ENCODE data around the gene CHP2.
"Not testable (repeated sequence)": the region's sequence is repeated elsewhere in the genome, so short reads cannot be mapped to it uniquely, and the experiment has no call there.

CHP2 gene

DNA sequence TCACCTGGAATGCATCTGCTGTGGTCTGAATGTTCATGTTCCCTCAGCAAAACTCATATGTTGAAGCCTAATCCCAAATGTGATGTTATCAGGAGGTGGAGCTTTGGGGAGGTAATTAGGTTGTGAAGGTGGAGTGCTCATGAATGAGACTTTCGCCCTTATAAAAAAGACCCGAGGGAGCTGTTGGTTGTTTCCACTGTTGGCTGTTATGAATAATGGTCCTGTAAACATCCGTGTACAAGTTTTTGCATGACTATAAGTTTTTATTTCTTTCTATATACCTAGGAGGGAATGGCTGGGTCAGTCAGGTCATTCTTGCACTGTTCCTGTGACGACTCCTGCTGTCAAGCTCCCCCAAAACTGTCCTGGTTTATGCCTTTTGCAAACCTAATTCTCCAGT lies 9.6 kb upstream of the CHP2 start:
- 64% methylated on average over 4 of the region's 4 CpGs for WGBS
- H2BK12ac ChIP-seq (ENCODE audit: low read length in 2 of 2), result no peak overlapping the region
- no peak overlapping the region for H2BK120ac ChIP-seq (ENCODE audit: low read depth, low read length)
- no peak overlapping the region for H4K91ac ChIP-seq (ENCODE audit: low read length)
- H3K79me1 ChIP-seq (replicated peaks; ENCODE audit: low read length, poor library complexity, severe bottlenecking), result no peaks in the 10 kb centered on the region
- no peak overlapping the region for H3K14ac ChIP-seq (ENCODE audit: low read length in 2 of 2)
- H2BK15ac ChIP-seq (ENCODE audit: low read depth, poor library complexity, severe bottlenecking), result no peak overlapping the region
- H2BK5ac ChIP-seq (ENCODE audit: low read depth, low read length, poor library complexity, severe bottlenecking), result no peak overlapping the region
- no peak overlapping the region for H3K4me2 ChIP-seq (ENCODE audit: low read length, poor library complexity, severe bottlenecking)
- no peak overlapping the region for H4K8ac ChIP-seq (ENCODE audit: low read length)
- no peak overlapping the region for H3K18ac ChIP-seq (ENCODE audit: low read depth in 1 of 2, low read length in 2 of 2)
- no peaks in the 10 kb centered on the region for H3K36me3 ChIP-seq (ENCODE audit: control insufficient read depth in 1 of 2, insufficient read depth in 2 of 2, low read depth in 1 of 2, low read length in 2 of 2)
- H3K9ac ChIP-seq (ENCODE audit: low read length), result no peak overlapping the region
- H3K4ac ChIP-seq (ENCODE audit: low read depth in 1 of 2, low read length in 2 of 2), result no peak overlapping the region
- peaks cover 11 to 20% of the 10 kb centered on the region in 2 experiments for H3K27me3 ChIP-seq (ENCODE audit: control insufficient read depth in 1 of 2, insufficient read depth in 1 of 2, low read length in 2 of 2)
- no peak for DNase-seq
- H3K27ac ChIP-seq (ENCODE audit: low read length, poor library complexity, severe bottlenecking), result no peak overlapping the region
- no peak overlapping the region for H2AK5ac ChIP-seq (ENCODE audit: low read length, severe bottlenecking)
- no peak overlapping the region for H3K4me3 ChIP-seq (ENCODE audit: insufficient read depth in 1 of 2, low read depth in 1 of 2, low read length in 2 of 2)
- H3K23ac ChIP-seq (ENCODE audit: low read length in 2 of 2), result no peak overlapping the region
- H2AFZ ChIP-seq (ENCODE audit: low read depth, low read length), result no peak overlapping the region
- H3K4me1 ChIP-seq (ENCODE audit: control insufficient read depth, insufficient read depth, low read depth, low read length), result no peaks in the 10 kb centered on the region
- no peaks in the 10 kb centered on the region for H3K9me3 ChIP-seq (ENCODE audit: control insufficient read depth, low read length)

DNA sequence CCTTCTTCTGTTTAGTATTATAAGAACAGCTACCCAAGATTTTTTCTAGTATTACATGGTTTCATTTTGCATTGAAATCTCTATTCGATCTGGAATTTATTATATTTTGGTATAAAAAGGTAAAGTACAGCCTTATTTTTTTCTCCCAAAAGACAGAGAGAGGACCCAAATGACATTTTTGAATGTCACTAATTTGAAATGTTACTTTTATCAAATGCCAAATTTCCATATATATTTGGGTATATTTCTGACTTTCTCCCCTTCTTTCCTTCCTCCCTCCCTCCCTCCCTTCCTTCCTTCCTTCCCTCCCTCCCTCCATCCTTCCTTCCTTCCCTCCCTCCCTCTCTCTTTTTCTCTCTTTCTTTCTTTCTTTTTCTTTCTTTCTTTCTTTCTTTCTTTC lies 6.2 kb upstream of the CHP2 start:
- Histone ChIP-seq H4K91ac (ENCODE audit: low read length) (no peak overlapping the region), H3K9ac (ENCODE audit: low read length) (no peak overlapping the region), H3K27ac (ENCODE audit: low read length, poor library complexity, severe bottlenecking) (no peak overlapping the region), H2BK5ac (ENCODE audit: low read depth, low read length, poor library complexity, severe bottlenecking) (no peak overlapping the region), H3K4ac (ENCODE audit: low read depth in 1 of 2, low read length in 2 of 2) (no peak overlapping the region), H3K9me3 (ENCODE audit: control insufficient read depth, low read length) (no peaks in the 10 kb centered on the region), H4K8ac (ENCODE audit: low read length) (no peak overlapping the region), H3K18ac (ENCODE audit: low read depth in 1 of 2, low read length in 2 of 2) (no peak overlapping the region), H2AFZ (ENCODE audit: low read depth, low read length) (no peak overlapping the region), H3K14ac (ENCODE audit: low read length in 2 of 2) (no peak overlapping the region), H3K4me3 (ENCODE audit: insufficient read depth in 1 of 2, low read depth in 1 of 2, low read length in 2 of 2) (no peak overlapping the region), H2BK12ac (ENCODE audit: low read length in 2 of 2) (no peak overlapping the region), H3K23ac (ENCODE audit: low read length in 2 of 2) (no peak overlapping the region), H2BK15ac (ENCODE audit: low read depth, poor library complexity, severe bottlenecking) (no peak overlapping the region), H3K4me2 (ENCODE audit: low read length, poor library complexity, severe bottlenecking) (no peak overlapping the region), H3K36me3 (ENCODE audit: control insufficient read depth in 1 of 2, insufficient read depth in 2 of 2, low read depth in 1 of 2, low read length in 2 of 2) (no peaks in the 10 kb centered on the region), H3K27me3 (ENCODE audit: control insufficient read depth in 1 of 2, insufficient read depth in 1 of 2, low read length in 2 of 2) (peaks cover 15 to 21% of the 10 kb centered on the region in 2 experiments), H2BK120ac (ENCODE audit: low read depth, low read length) (no peak overlapping the region), H2AK5ac (ENCODE audit: low read length, severe bottlenecking) (no peak overlapping the region), H3K4me1 (ENCODE audit: control insufficient read depth, insufficient read depth, low read depth, low read length) (no peaks in the 10 kb centered on the region), H3K79me1 (replicated peaks; ENCODE audit: low read length, poor library complexity, severe bottlenecking) (no peaks in the 10 kb centered on the region)
- WGBS, result no CpG with 5 or more reads among the region's 1 CpG
- no peak for DNase-seq

DNA sequence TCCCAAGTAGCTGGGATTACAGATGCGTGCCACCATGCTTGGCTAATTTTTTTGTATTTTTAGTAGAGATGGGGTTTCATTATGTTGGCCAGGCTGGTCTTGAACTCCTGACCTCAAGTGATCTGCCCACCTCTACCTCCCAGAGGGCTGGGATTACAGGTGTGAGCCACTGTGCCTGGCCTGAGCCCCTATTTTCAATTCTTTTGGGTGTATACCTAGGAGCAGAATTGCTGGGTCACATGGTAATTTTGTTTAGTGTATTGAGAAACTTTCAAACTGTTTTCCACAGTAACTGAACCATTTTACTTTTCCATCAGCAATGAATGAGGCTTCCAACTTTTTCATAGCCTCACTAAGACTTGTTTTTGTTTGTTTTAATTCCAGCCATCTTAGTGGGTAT lies 3.8 kb upstream of the CHP2 start:
- H2BK120ac ChIP-seq (ENCODE audit: low read depth, low read length); H3K23ac ChIP-seq (ENCODE audit: low read length in 2 of 2); H3K4me1 ChIP-seq (ENCODE audit: control insufficient read depth, insufficient read depth, low read depth, low read length); H2BK12ac ChIP-seq (ENCODE audit: low read length in 2 of 2); H3K4me3 ChIP-seq (ENCODE audit: insufficient read depth in 1 of 2, low read depth in 1 of 2, low read length in 2 of 2); H2BK5ac ChIP-seq (ENCODE audit: low read depth, low read length, poor library complexity, severe bottlenecking); H3K9ac ChIP-seq (ENCODE audit: low read length); H4K8ac ChIP-seq (ENCODE audit: low read length); H3K27ac ChIP-seq (ENCODE audit: low read length, poor library complexity, severe bottlenecking); H3K14ac ChIP-seq (ENCODE audit: low read length in 2 of 2); H4K91ac ChIP-seq (ENCODE audit: low read length); H3K4ac ChIP-seq (ENCODE audit: low read depth in 1 of 2, low read length in 2 of 2); DNase-seq; H3K36me3 ChIP-seq (ENCODE audit: control insufficient read depth in 1 of 2, insufficient read depth in 2 of 2, low read depth in 1 of 2, low read length in 2 of 2); H2BK15ac ChIP-seq (ENCODE audit: low read depth, poor library complexity, severe bottlenecking); H2AFZ ChIP-seq (ENCODE audit: low read depth, low read length); H3K4me2 ChIP-seq (ENCODE audit: low read length, poor library complexity, severe bottlenecking); H3K9me3 ChIP-seq (ENCODE audit: control insufficient read depth, low read length); H3K79me1 ChIP-seq (replicated peaks; ENCODE audit: low read length, poor library complexity, severe bottlenecking); H3K18ac ChIP-seq (ENCODE audit: low read depth in 1 of 2, low read length in 2 of 2); H2AK5ac ChIP-seq (ENCODE audit: low read length, severe bottlenecking): not testable (repeated sequence)
- WGBS, result no CpG with 5 or more reads among the region's 1 CpG
- peaks cover 28 to 36% of the 10 kb centered on the region in 2 experiments for H3K27me3 ChIP-seq (ENCODE audit: control insufficient read depth in 1 of 2, insufficient read depth in 1 of 2, low read length in 2 of 2)

DNA sequence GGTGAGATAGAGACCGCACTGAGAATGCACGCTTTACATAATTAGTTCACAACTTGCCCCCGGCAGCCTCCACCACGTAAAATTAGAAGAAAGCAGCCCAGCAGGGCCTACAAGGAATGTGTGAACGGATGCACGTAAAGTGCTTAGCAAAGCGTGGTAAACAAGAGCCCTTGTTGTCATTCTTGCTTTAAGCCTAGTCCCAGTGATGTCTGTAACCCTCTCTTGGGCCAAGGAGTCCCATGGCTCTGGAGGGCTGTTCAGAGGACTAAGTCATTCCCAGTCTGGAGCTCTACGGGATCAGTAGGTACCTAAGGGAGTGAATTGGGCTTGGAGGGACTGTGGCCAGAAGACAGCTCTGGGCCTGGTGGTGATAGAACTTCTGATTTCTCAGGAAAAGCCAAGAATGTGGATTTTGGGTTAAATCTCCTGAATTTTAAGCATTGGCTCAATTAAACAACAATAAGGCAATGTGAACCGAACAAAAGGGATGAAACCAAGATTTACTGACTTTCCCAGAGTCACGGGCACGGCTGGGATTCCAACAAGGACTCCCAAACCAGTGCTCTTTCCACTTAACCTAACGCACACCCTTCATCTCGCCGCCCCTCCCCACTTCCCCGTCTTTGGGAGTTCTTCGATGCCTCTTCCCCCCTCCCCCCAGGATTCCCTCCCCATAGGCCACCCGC lies 775 bp upstream of the CHP2 start:
- Histone ChIP-seq H3K4me3 (ENCODE audit: insufficient read depth in 1 of 2, low read depth in 1 of 2, low read length in 2 of 2) (no peak overlapping the region), H3K27ac (ENCODE audit: low read length, poor library complexity, severe bottlenecking) (no peak overlapping the region), H3K4me2 (ENCODE audit: low read length, poor library complexity, severe bottlenecking) (no peak overlapping the region), H3K79me1 (replicated peaks; ENCODE audit: low read length, poor library complexity, severe bottlenecking) (no peaks in the 10 kb centered on the region), H3K4me1 (ENCODE audit: control insufficient read depth, insufficient read depth, low read depth, low read length) (peaks cover 7% of the 10 kb centered on the region), H2AFZ (ENCODE audit: low read depth, low read length) (no peak overlapping the region), H2BK12ac (ENCODE audit: low read length in 2 of 2) (no peak overlapping the region), H3K27me3 (ENCODE audit: control insufficient read depth in 1 of 2, insufficient read depth in 1 of 2, low read length in 2 of 2) (peaks cover 44 to 55% of the 10 kb centered on the region in 2 experiments), H3K14ac (ENCODE audit: low read length in 2 of 2) (no peak overlapping the region), H3K36me3 (ENCODE audit: control insufficient read depth in 1 of 2, insufficient read depth in 2 of 2, low read depth in 1 of 2, low read length in 2 of 2) (peaks cover 0 to 4% of the 10 kb centered on the region in 2 experiments), H3K4ac (ENCODE audit: low read depth in 1 of 2, low read length in 2 of 2) (no peak overlapping the region), H4K91ac (ENCODE audit: low read length) (no peak overlapping the region), H4K8ac (ENCODE audit: low read length) (no peak overlapping the region), H2BK15ac (ENCODE audit: low read depth, poor library complexity, severe bottlenecking) (no peak overlapping the region), H2AK5ac (ENCODE audit: low read length, severe bottlenecking) (no peak overlapping the region), H2BK120ac (ENCODE audit: low read depth, low read length) (no peak overlapping the region), H3K18ac (ENCODE audit: low read depth in 1 of 2, low read length in 2 of 2) (no peak overlapping the region), H3K9me3 (ENCODE audit: control insufficient read depth, low read length) (no peaks in the 10 kb centered on the region), H3K9ac (ENCODE audit: low read length) (no peak overlapping the region), H3K23ac (ENCODE audit: low read length in 2 of 2) (no peak overlapping the region), H2BK5ac (ENCODE audit: low read depth, low read length, poor library complexity, severe bottlenecking) (no peak overlapping the region)
- no peak for DNase-seq
- WGBS, result 47% methylated on average over 17 of the region's 17 CpGs

Data from mesenchymal stem cell (in vitro differentiated cells and primary cell).